A673 (cell line): ENCODE measurements around the gene MYO1D. TPM values are rescaled to one million over a fixed set of nuclear protein-coding genes. Genes with fewer than 3 reads are reported as not detected.

ENCODE experiments used
- BruUV-seq: library from RNA; stranded (reverse); fragments of 400-500 nt; replicated peaks from 2 replicates; lab custom pipeline; 2021; lab: Mats Ljungman, UMichigan
- CTCF ChIA-PET: fragments of 300-600 bp; sonication (Branson Sonifier 250); formaldehyde crosslinking; loops from one replicate; lab custom pipeline; 2022; ENCODE audit warnings: antibody characterized with exemption; lab: Charles Lee
- POLR2A ChIA-PET: fragments of 300-600 bp; sonication (Branson Sonifier 250); formaldehyde crosslinking; loops from one replicate; lab custom pipeline; 2022; ENCODE audit warnings: antibody characterized with exemption; ENCODE audit not compliant: low non-redundant PET; lab: Charles Lee
- DNase-seq: peaks from one replicate; pipeline ENCODE4 v3.0.0-alpha.2; 2015; ENCODE audit warnings: low spot score
- H3K27ac ChIP-seq: fragments of 200-600 bp; sonication (generic); 2 replicates; pipeline ENCODE4 v1.5.1; 2016; ENCODE audit warnings: mixed run types, low read depth, mild to moderate bottlenecking, mixed read lengths, antibody characterized with exemption, low read length; ENCODE audit not compliant: poor library complexity, severe bottlenecking
- H3K27me3 ChIP-seq: fragments of 200-600 bp; sonication (generic); replicated peaks from 2 replicates; pipeline ENCODE4 v1.6.1; 2017; ENCODE audit warnings: mixed run types, low read depth, mild to moderate bottlenecking, mixed read lengths, antibody characterized with exemption, low read length; ENCODE audit not compliant: insufficient read depth, poor library complexity
- H3K36me3 ChIP-seq: fragments of 200-600 bp; sonication (generic); 2 replicates; pipeline ENCODE4 v1.6.1; 2016; ENCODE audit warnings: mixed run types, mild to moderate bottlenecking, mixed read lengths, antibody characterized with exemption, low read length; ENCODE audit not compliant: insufficient read depth, poor library complexity, severe bottlenecking
- H3K4me1 ChIP-seq: fragments of 200-600 bp; sonication (generic); 2 replicates; pipeline ENCODE4 v1.6.1; 2017; ENCODE audit warnings: mixed run types, mild to moderate bottlenecking, mixed read lengths, antibody characterized with exemption, low read length; ENCODE audit not compliant: insufficient read depth, poor library complexity, severe bottlenecking
- H3K4me3 ChIP-seq: fragments of 200-600 bp; sonication (generic); 2 replicates; pipeline ENCODE4 v1.5.1; 2016; ENCODE audit warnings: low read depth, mixed run types, mild to moderate bottlenecking, mixed read lengths, low read length; ENCODE audit not compliant: poor library complexity, severe bottlenecking
- H3K9me3 ChIP-seq: fragments of 200-600 bp; sonication (generic); 2 replicates; pipeline ENCODE4 v1.6.1; 2016; ENCODE audit warnings: mixed run types, low read depth, mild to moderate bottlenecking, mixed read lengths, antibody characterized with exemption, low read length; ENCODE audit not compliant: poor library complexity, severe bottlenecking
- CTCF ChIP-seq: fragments of 300-800, 200-600 bp; sonication (generic); conservative IDR thresholded peaks from 2 replicates; pipeline ENCODE4 v1.5.1; 2017; ENCODE audit warnings: low read depth, mild to moderate bottlenecking, antibody characterized with exemption, low read length, moderate library complexity, mixed read lengths
- EZH2 ChIP-seq: fragments of 200-600 bp; sonication (generic); IDR thresholded peaks from 2 replicates; pipeline ENCODE4 v1.6.1; 2017; ENCODE audit warnings: borderline replicate concordance, low read depth, mild to moderate bottlenecking, mixed read lengths, antibody characterized with exemption, low read length; ENCODE audit not compliant: poor library complexity, severe bottlenecking
- intact Hi-C: fragments of 100-400 bp; cut with micrococcal nuclease; formaldehyde crosslinking; loops from one replicate; pipeline ENCODE4 v1.10.0; 2022; ENCODE audit not compliant: unreplicated experiment
- total RNA-seq: library from RNA; stranded (reverse); gene quantifications from 2 replicates; pipeline ENCODE4 v1.2.3, GENCODE V29; 2021

The MYO1D gene
- total RNA-seq, 1 experiment from 2014 or later = 10.4 TPM

- no peaks in the 10 kb centered on the region for H3K27me3 ChIP-seq
- BruUV-seq = no TSS peak
- H3K9me3 ChIP-seq = no peaks in the 10 kb centered on the region
- H3K36me3 ChIP-seq = no peaks in the 10 kb centered on the region
- no peak overlapping the region for H3K27ac ChIP-seq
- no peaks in the 10 kb centered on the region for H3K4me1 ChIP-seq
- H3K4me3 ChIP-seq = no peak overlapping the region
- no peak for TF ChIP-seq CTCF
- no peak for TF ChIP-seq EZH2
- intact Hi-C loops = no loop called here
- POLR2A ChIA-PET = no interaction called here
- CTCF ChIA-PET = no interaction called here
- no peak for DNase-seq
These were observed 2.2 kb upstream of the MYO1D start for GRCh38 chr17:32879134-32879533.

DNA sequence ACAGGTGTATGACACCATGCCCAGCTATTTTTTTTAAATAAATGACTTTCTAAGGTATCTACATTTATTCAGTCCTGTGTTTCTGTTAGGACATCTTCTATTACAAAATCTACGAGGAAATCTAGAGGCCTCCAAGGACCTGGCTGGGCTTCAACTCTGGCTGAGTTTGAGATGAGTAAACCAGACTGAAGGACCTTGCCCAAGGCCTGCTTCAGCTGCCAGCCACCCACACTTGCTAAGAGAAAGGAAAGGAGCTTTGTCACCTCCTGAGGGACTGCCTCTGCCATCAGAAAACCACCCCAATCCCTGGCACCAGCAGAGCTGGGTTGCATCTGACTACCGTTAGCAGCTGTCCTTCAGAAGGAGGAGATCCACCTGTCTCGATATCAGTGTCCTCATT, 1.3 kb upstream of the MYO1D start:
- TF ChIP-seq CTCF = no peak
- no peak for TF ChIP-seq EZH2
- intact Hi-C loops = no loop called here

DNA sequence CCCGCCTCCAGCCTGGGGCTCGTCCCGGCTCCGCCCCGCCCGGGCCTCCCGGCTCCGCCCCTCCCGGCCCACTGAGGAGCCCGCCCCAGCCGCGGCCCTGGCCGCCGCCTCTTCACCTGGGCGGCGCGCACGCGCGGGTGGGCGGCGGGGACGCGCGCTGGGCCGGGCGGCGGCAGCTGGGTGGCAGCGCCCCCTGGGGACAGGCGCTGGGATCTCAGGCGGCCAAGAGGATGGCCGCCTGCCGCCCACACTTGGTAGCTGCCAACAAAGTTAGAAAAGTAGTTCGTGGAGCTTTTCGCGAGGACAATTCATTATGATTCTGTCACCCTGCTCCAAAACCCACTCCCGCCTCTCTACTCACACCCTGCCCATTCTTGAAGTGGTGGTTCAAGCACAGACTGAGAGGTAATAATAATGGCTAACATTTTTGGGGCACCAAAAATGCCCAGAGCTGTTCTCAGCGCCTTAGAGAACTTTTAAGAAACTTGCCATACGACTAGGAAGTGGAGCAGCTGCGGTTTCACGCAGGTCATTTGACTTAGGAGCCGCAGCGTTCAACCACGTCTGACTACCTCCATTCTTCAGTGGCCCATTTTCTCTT, 340 bp upstream of the MYO1D start:
- POLR2A ChIA-PET = no interaction called here
- intact Hi-C loops = loop anchor here (1.0 kb wide), 1 partner anchor 94 kb away; no protein-coding TSS in a partner anchor

More for the DNA sequence above, 1.3 kb upstream of the MYO1D start:
- ChIA-PET POLR2A (no interaction called here), CTCF (no interaction called here)
- Histone ChIP-seq H3K27ac (no peak overlapping the region), H3K4me1 (no peaks in the 10 kb centered on the region), H3K4me3 (no peak overlapping the region), H3K27me3 (no peaks in the 10 kb centered on the region), H3K36me3 (no peaks in the 10 kb centered on the region), H3K9me3 (no peaks in the 10 kb centered on the region)
- no TSS peak for BruUV-seq
- DNase-seq = no peak

More for the DNA sequence above, 340 bp upstream of the MYO1D start:
- Histone ChIP-seq H3K36me3 (no peaks in the 10 kb centered on the region), H3K9me3 (no peaks in the 10 kb centered on the region), H3K27ac (no peak overlapping the region), H3K4me1 (no peaks in the 10 kb centered on the region), H3K27me3 (no peaks in the 10 kb centered on the region), H3K4me3 (peak overlapping the region; percentile 60)
- peak; percentile 82 for DNase-seq
- TF ChIP-seq EZH2 (no peak), CTCF (peak; percentile 54)
- CTCF ChIA-PET = interaction anchor here (0.5 to 1.4 kb wide), 4 partner anchors 31 to 433 kb away, joined by 3 read pairs; partner anchors contain the start of gene PSMD11
- BruUV-seq = no TSS peak
